Erythroblast (primary cell): Measurements from ENCODE around the gene PRR30.

Experiments
- GATA1 ChIP-seq: IDR thresholded peaks from 2 replicates; pipeline ENCODE4 v1.6.1; 2011; ENCODE audit warnings: low read depth, mild to moderate bottlenecking, control low read depth, low read length, moderate library complexity
- POLR2A ChIP-seq: IDR thresholded peaks from 2 replicates; pipeline ENCODE4 v1.6.1; 2011; ENCODE audit warnings: mild to moderate bottlenecking, low read length

GRCh38 chr2:27135478-27135955, 3.7 kb downstream of the PRR30 start:
- TF ChIP-seq POLR2A = no peak
- no peak for TF ChIP-seq GATA1
